ENCODE results near the gene ALDH1L2.

Gene ALDH1L2

GRCh38 chr12:105057174-105057573, 27.1 kb downstream of the ALDH1L2 start:
- no peak for TF ChIP-seq CTCF (IDR thresholded peaks at IDR 0.05; ENCODE audit: borderline replicate concordance, insufficient read depth, low read depth, low read length)

GRCh38 chr12:105053116-105053572, 31.1 kb downstream of the ALDH1L2 start:
- TF ChIP-seq CTCF (IDR thresholded peaks at IDR 0.05; ENCODE audit: borderline replicate concordance, insufficient read depth, low read depth, low read length), result peak; percentile 74
- H3K4me3 ChIP-seq (ENCODE audit: low read depth, low read length), result no peak overlapping the region

More at GRCh38 chr12:105057174-105057573, 27.1 kb downstream of the ALDH1L2 start:
- H3K4me3 ChIP-seq (ENCODE audit: low read depth, low read length), result no peak overlapping the region

GRCh38 chr12:105051981-105052380, 32.3 kb downstream of the ALDH1L2 start:
- H3K4me3 ChIP-seq (ENCODE audit: low read depth, low read length), result no peak overlapping the region
- no peak for TF ChIP-seq CTCF (IDR thresholded peaks at IDR 0.05; ENCODE audit: borderline replicate concordance, insufficient read depth, low read depth, low read length)

GRCh38 chr12:105048315-105048714, 35.9 kb downstream of the ALDH1L2 start:
- TF ChIP-seq CTCF (IDR thresholded peaks at IDR 0.05; ENCODE audit: borderline replicate concordance, insufficient read depth, low read depth, low read length), result no peak
- H3K4me3 ChIP-seq (ENCODE audit: low read depth, low read length), result no peak overlapping the region

GRCh38 chr12:105047308-105047707, 37.0 kb downstream of the ALDH1L2 start:
- H3K4me3 ChIP-seq (ENCODE audit: low read depth, low read length), result no peak overlapping the region

GRCh38 chr12:105041186-105041585, 43.1 kb downstream of the ALDH1L2 start:
- no peak for TF ChIP-seq CTCF (IDR thresholded peaks at IDR 0.05; ENCODE audit: borderline replicate concordance, insufficient read depth, low read depth, low read length)
- no peak overlapping the region for H3K4me3 ChIP-seq (ENCODE audit: low read depth, low read length)

More at GRCh38 chr12:105047308-105047707, 37.0 kb downstream of the ALDH1L2 start:
- no peak for TF ChIP-seq CTCF (IDR thresholded peaks at IDR 0.05; ENCODE audit: borderline replicate concordance, insufficient read depth, low read depth, low read length)

GRCh38 chr12:105040476-105040875, 43.8 kb downstream of the ALDH1L2 start:
- no peak for TF ChIP-seq CTCF (IDR thresholded peaks at IDR 0.05; ENCODE audit: borderline replicate concordance, insufficient read depth, low read depth, low read length)
- no peak overlapping the region for H3K4me3 ChIP-seq (ENCODE audit: low read depth, low read length)
